AG09309 (cell line): ENCODE measurements around the gene WDR53.

Source experiments
- DNase-seq: peaks from one replicate; pipeline ENCODE4 v3.0.0-alpha.2; 2010; ENCODE audit warnings: low read depth
- H3K4me3 ChIP-seq: 2 replicates; pipeline ENCODE4 v1.5.1; 2011; ENCODE audit warnings: mild to moderate bottlenecking, low read depth, low read length, moderate library complexity; ENCODE audit not compliant: control insufficient read depth
- TF ChIP-seq, protein P1 (sequence below): IDR thresholded peaks from 2 replicates; pipeline ENCODE4 v1.5.1; 2011; ENCODE audit warnings: mild to moderate bottlenecking, low read depth, low read length, inconsistent platforms; ENCODE audit not compliant: insufficient read depth, control insufficient read depth; ENCODE audit errors: missing control alignments

WDR53 gene

DNA sequence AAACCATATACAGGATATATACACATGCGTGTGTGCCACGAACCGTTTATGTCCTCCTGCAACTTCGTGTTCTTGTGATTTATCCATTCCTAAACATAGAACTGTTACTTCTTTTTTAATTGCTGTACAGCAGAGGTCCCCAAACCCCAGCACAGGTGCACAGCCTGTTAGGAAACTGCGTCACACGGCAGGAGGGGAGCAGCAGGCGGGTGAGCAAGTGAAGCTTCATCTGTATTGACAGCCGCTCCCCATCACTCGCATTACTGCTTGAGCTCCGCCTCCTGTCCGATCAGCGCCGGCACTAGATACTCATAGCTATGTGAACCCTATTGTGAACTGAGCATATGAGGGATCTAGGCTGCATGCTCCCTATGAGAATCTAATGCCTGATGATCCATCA, 36.2 kb upstream of the WDR53 start:
- no peak for DNase-seq
- TF ChIP-seq, protein P1, sequence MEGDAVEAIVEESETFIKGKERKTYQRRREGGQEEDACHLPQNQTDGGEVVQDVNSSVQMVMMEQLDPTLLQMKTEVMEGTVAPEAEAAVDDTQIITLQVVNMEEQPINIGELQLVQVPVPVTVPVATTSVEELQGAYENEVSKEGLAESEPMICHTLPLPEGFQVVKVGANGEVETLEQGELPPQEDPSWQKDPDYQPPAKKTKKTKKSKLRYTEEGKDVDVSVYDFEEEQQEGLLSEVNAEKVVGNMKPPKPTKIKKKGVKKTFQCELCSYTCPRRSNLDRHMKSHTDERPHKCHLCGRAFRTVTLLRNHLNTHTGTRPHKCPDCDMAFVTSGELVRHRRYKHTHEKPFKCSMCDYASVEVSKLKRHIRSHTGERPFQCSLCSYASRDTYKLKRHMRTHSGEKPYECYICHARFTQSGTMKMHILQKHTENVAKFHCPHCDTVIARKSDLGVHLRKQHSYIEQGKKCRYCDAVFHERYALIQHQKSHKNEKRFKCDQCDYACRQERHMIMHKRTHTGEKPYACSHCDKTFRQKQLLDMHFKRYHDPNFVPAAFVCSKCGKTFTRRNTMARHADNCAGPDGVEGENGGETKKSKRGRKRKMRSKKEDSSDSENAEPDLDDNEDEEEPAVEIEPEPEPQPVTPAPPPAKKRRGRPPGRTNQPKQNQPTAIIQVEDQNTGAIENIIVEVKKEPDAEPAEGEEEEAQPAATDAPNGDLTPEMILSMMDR = no peak
- H3K4me3 ChIP-seq = no peak overlapping the region

DNA sequence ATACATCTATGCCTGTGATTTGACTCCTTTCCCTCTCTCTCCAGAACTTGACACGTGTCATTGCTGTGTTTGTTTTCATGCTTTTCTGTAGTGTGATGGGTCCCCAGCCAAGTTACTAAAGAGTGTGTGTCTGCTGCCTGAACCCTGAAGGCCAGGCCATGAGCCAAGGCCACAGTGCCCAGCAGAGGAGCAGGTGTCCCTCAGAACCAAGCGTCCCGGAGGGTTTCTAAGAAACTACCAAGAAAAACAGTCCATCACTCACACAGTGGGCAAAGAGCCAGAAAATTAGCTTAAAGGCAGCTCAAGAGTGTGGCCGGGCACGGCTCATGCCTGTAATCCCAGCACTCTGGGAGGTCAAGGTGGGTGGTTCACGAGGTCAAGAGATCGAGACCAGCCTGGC, 35.3 kb upstream of the WDR53 start:
- no peak for DNase-seq

DNA sequence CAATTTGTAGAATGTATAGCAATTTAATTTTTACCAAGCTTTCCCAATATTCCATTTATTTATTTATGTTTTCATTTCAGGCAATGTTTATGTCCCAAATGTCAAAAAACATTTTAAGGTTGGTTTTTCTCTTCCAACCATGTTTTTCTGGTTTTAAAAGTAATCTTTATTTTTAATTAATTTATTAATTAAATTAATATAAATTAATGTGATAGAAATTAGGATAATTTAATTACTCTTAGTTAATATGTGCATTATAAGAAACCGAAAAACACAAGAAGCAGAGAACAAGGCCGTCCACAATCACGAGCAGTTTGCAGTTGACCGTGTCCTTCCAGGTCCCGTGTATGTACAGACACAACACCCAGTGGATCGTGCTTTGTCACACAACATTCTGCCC, 34.3 kb upstream of the WDR53 start:
- H3K4me3 ChIP-seq = no peak overlapping the region
- DNase-seq = no peak
- TF ChIP-seq, protein P1 = no peak

More for the DNA sequence above, 35.3 kb upstream of the WDR53 start:
- no peak overlapping the region for H3K4me3 ChIP-seq
- TF ChIP-seq, protein P1 = no peak

DNA sequence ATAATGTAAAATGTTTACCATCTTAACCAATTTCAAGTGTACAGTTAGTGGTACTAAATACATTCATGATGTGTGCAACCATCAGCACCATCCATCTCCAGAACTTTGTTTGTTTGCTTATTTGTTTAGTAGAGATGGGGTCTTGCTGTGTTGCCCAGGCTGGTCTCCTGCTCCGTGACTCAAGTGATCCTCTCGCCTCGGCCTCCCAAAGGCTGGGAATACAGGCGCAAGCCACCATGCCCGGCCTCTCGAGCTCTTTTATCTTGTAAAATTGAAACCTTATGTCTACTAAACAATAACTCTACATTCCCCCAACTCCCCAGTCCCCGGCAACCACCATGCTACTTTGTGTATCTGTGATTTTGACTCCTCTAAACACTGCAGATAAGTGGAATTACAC, 32.0 kb upstream of the WDR53 start:
- TF ChIP-seq, protein P1 = no peak
- no peak for DNase-seq
- no peak overlapping the region for H3K4me3 ChIP-seq

DNA sequence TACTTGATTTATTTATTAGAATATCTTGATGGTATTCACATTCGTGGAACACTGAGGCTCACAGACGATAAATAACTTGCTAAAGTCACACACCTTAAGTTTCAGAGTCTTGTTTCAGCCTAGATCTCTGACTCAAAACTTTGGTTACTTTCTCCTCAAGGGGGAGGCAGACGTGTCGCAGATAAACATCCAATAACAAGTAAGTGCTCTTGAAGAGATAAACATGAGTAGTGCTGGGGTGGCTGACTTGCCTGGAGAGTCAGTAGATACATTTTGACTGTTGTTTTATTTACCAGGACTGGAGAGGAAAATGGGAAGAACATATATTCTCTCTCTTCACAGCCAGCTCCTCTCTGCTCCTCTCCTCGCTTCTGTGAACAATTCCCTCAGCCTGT, 31.4 kb upstream of the WDR53 start:
- no peak overlapping the region for H3K4me3 ChIP-seq
- no peak for DNase-seq
- TF ChIP-seq, protein P1 = no peak

DNA sequence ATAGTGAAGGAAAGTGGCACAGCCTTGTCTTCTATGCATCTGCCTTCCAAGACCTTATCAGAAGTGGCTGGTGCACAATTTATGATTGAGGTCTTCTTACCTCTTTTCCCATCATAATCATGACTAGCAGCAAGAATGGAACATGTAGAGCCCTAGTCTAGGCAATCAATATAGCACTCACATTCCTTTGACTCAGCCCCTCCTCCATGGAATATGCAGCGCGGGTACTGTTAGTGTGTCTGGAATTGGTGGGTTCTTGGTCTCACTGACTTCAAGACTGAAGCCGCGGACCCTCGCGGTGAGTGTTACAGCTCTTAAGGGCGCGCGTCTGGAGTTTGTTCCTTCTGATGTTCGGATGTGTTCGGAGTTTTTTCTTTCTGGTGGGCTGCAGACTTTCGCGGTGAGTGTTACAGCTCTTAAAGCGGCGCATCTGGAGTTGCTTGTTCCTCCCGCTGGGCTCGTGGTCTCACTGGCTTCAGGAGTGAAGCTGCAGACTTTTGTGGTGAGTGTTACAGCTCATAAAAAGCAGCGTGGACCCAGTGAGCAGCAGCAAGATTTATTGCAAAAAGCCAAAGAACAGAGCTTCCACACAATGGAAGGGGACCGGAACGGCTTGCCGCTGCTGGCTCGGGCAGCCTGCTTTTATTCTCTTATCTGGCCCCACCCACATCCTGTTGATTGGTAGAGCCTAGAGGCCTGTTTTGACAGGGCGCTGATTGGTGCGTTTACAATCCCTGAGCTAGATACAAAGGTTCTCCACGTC, 29.8 kb upstream of the WDR53 start:
- H3K4me3 ChIP-seq = peak overlapping the region; percentile 27
- DNase-seq = peak; percentile 18

DNA sequence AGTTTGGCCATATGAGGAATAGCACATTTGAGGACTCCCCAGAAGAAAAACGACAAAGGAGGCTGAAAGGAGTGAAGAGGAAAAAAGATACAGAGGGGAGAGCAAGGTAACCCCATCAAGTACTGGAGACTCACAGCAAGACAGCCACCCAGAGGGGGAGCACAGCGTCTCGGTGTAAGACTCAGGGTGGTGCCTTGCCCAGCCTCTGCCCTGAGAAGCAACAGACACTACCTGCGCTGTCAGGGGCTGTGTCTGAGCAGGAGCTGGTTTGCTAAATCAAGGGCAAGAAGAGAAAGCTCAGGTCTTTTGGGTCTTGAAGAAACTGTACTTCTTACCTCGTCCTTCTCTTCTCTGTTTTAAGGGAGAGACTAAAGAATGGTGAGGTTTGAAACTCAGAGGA, 28.0 kb upstream of the WDR53 start:
- no peak for DNase-seq
- no peak overlapping the region for H3K4me3 ChIP-seq
- TF ChIP-seq, protein P1 = no peak
